Measurements from ENCODE around the gene GPRC5B.

Gene GPRC5B

GRCh38 chr16:19883966-19884485, 622 bp downstream of the GPRC5B start:
- TF ChIP-seq TAF1 (IDR thresholded peaks at IDR 0.05; ENCODE audit: borderline replicate concordance, insufficient read depth, low read length) = no peak
- TF ChIP-seq FOXP2 (optimal IDR thresholded peaks at IDR 0.05; ENCODE audit: borderline replicate concordance, extremely low read depth, extremely low read length, insufficient read depth) = no peak
- no peak for TF ChIP-seq SIN3A (IDR thresholded peaks at IDR 0.05; ENCODE audit: borderline replicate concordance, insufficient read depth, low read length)
- no peak for TF ChIP-seq POLR2AphosphoS5 (IDR thresholded peaks at IDR 0.05; ENCODE audit: low read depth, low read length)
- TF ChIP-seq REST (IDR thresholded peaks at IDR 0.05; ENCODE audit: insufficient read depth in 1 of 2, low read depth in 2 of 2, low read length in 2 of 2) = no peak

GRCh38 chr16:19883296-19883965, 1.2 kb downstream of the GPRC5B start:
- TF ChIP-seq SIN3A (IDR thresholded peaks at IDR 0.05; ENCODE audit: borderline replicate concordance, insufficient read depth, low read length) (no peak), POLR2AphosphoS5 (IDR thresholded peaks at IDR 0.05; ENCODE audit: low read depth, low read length) (no peak), FOXP2 (optimal IDR thresholded peaks at IDR 0.05; ENCODE audit: borderline replicate concordance, extremely low read depth, extremely low read length, insufficient read depth) (no peak), REST (IDR thresholded peaks at IDR 0.05; ENCODE audit: insufficient read depth in 1 of 2, low read depth in 2 of 2, low read length in 2 of 2) (no peak), TAF1 (IDR thresholded peaks at IDR 0.05; ENCODE audit: borderline replicate concordance, insufficient read depth, low read length) (no peak)

DNA sequence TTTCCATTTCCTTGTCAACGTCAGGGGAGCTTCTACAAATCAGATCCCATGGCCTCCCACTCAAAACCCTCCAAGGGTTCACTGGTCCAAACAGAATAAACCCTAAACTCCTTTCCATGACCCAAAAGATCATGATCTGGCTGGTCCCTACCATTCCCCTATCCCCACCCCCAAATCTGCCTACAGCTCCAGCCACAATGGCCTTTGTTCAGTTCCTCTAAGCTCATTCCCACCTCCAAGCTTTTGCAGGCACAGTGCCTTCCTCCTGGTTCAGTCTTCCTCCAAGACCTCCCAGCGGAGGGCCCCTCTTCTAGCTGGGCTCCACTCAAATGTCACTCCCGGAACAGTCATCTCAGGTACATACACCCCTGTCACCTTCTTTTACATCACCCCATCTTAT, 2.0 kb downstream of the GPRC5B start:
- TF ChIP-seq REST (IDR thresholded peaks at IDR 0.05; ENCODE audit: insufficient read depth in 1 of 2, low read depth in 2 of 2, low read length in 2 of 2) (no peak), FOXP2 (optimal IDR thresholded peaks at IDR 0.05; ENCODE audit: borderline replicate concordance, extremely low read depth, extremely low read length, insufficient read depth) (no peak), SIN3A (IDR thresholded peaks at IDR 0.05; ENCODE audit: borderline replicate concordance, insufficient read depth, low read length) (no peak), POLR2AphosphoS5 (IDR thresholded peaks at IDR 0.05; ENCODE audit: low read depth, low read length) (no peak), TAF1 (IDR thresholded peaks at IDR 0.05; ENCODE audit: borderline replicate concordance, insufficient read depth, low read length) (no peak)

DNA sequence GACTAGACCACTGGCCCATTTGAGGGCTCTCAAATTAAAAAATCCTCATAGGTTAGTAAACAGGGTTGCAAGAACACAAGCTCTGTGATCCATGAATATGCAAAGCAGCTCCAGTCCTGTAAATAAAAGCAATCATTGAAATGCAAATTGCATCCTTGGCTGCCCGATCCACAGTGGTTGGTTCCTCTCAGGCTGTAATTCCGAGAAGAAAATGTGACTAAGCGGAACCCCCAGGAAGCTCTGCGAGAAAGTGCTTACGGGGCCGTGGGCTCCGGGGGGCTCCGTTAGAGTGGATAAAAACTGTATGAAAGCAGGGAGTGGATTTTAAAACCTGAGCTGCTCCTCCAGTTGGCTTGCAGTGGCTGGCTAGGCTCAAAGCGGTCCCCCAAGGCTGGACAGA, 2.5 kb downstream of the GPRC5B start:
- TF ChIP-seq POLR2AphosphoS5 (IDR thresholded peaks at IDR 0.05; ENCODE audit: low read depth, low read length) (no peak), TAF1 (IDR thresholded peaks at IDR 0.05; ENCODE audit: borderline replicate concordance, insufficient read depth, low read length) (no peak)

GRCh38 chr16:19881783-19882182, 2.9 kb downstream of the GPRC5B start:
- TF ChIP-seq FOXP2 (optimal IDR thresholded peaks at IDR 0.05; ENCODE audit: borderline replicate concordance, extremely low read depth, extremely low read length, insufficient read depth) = no peak
- TF ChIP-seq REST (IDR thresholded peaks at IDR 0.05; ENCODE audit: insufficient read depth in 1 of 2, low read depth in 2 of 2, low read length in 2 of 2) = no peak
- TF ChIP-seq TAF1 (IDR thresholded peaks at IDR 0.05; ENCODE audit: borderline replicate concordance, insufficient read depth, low read length) = no peak
- no peak for TF ChIP-seq SIN3A (IDR thresholded peaks at IDR 0.05; ENCODE audit: borderline replicate concordance, insufficient read depth, low read length)
- no peak for TF ChIP-seq POLR2AphosphoS5 (IDR thresholded peaks at IDR 0.05; ENCODE audit: low read depth, low read length)
